Keratinocyte (primary cell): ENCODE data around the gene DCXR. TPM values are rescaled to one million over a fixed set of nuclear protein-coding genes. Genes with fewer than 3 reads are reported as not detected.

Experiments
- DNase-seq: peaks from one replicate; pipeline ENCODE4 v3.0.0-alpha.2; 2011; ENCODE audit warnings: low read depth, missing footprints, low spot score
- FAIRE-seq: peaks from 2 replicates; lab custom pipeline; 2011; peaks lifted over from hg19 to GRCh38; lab: Jason Lieb, UNC
- H2AFZ ChIP-seq: 2 replicates; pipeline ENCODE4 v1.6.0; 2012; ENCODE audit warnings: low read length, control low read depth, inconsistent platforms; ENCODE audit not compliant: control insufficient read depth
- H3K27ac ChIP-seq: 2 replicates; pipeline ENCODE4 v1.5.1; 2011; ENCODE audit warnings: low read length; ENCODE audit not compliant: control insufficient read depth, insufficient read depth
- H3K27me3 ChIP-seq: 3 replicates; pipeline ENCODE4 v1.6.0; 2011; ENCODE audit warnings: low read length; ENCODE audit not compliant: control insufficient read depth, insufficient read depth; ENCODE audit errors: extremely low read depth
- H3K36me3 ChIP-seq, 2 experiments: 2 replicates in 1 of 2; 3 replicates in 1 of 2; pipeline ENCODE4 v1.5.1; 2011; ENCODE audit warnings: low read length in 2 of 2, mild to moderate bottlenecking in 1 of 2; ENCODE audit not compliant: control insufficient read depth in 2 of 2, insufficient read depth in 2 of 2; ENCODE audit errors: extremely low read depth in 1 of 2
- H3K4me1 ChIP-seq: 3 replicates; pipeline ENCODE4 v1.5.1; 2011; ENCODE audit warnings: low read length; ENCODE audit not compliant: control insufficient read depth, insufficient read depth; ENCODE audit errors: extremely low read depth
- H3K4me2 ChIP-seq: 3 replicates; pipeline ENCODE4 v1.6.0; 2011; ENCODE audit warnings: low read depth, low read length; ENCODE audit not compliant: control insufficient read depth, insufficient read depth; ENCODE audit errors: extremely low read depth
- H3K4me3 ChIP-seq, 3 experiments: fragments of 200-600 bp in 1 of 3; sonication (generic) in 1 of 3; 2 replicates in 2 of 3; 3 replicates in 1 of 3; pipeline ENCODE4 v1.5.1; 2011 to 2016; ENCODE audit warnings: low read length in 3 of 3, mild to moderate bottlenecking in 3 of 3, control low read depth in 2 of 3, inconsistent platforms in 1 of 3, low read depth in 1 of 3, mixed read lengths in 1 of 3, mixed run types in 1 of 3, moderate library complexity in 1 of 3; ENCODE audit not compliant: control insufficient read depth in 2 of 3, insufficient read depth in 2 of 3; ENCODE audit errors: extremely low read depth in 1 of 3
- H3K79me2 ChIP-seq: 2 replicates; pipeline ENCODE4 v1.6.0; 2012; ENCODE audit warnings: low read length; ENCODE audit not compliant: control insufficient read depth, insufficient read depth
- H3K9ac ChIP-seq: 3 replicates; pipeline ENCODE4 v1.6.0; 2011; ENCODE audit warnings: low read length; ENCODE audit not compliant: control insufficient read depth, insufficient read depth; ENCODE audit errors: extremely low read depth
- H3K9me1 ChIP-seq: 3 replicates; pipeline ENCODE4 v1.6.0; 2011; ENCODE audit warnings: low read length; ENCODE audit not compliant: control insufficient read depth, insufficient read depth; ENCODE audit errors: extremely low read depth
- H3K9me3 ChIP-seq: 2 replicates; pipeline ENCODE4 v1.5.1; 2012; ENCODE audit warnings: low read depth, low read length; ENCODE audit not compliant: control insufficient read depth
- H4K20me1 ChIP-seq: 3 replicates; pipeline ENCODE4 v1.6.0; 2011; ENCODE audit warnings: low read length; ENCODE audit not compliant: control insufficient read depth, insufficient read depth; ENCODE audit errors: extremely low read depth
- CTCF ChIP-seq, 3 experiments: IDR thresholded peaks in 1 of 3; conservative IDR thresholded peaks in 1 of 3; optimal IDR thresholded peaks in 1 of 3; 2 replicates in 2 of 3; 3 replicates in 1 of 3; pipeline versions ENCODE3 to v1.5.1; 2011; ENCODE audit warnings: low read length in 3 of 3, mild to moderate bottlenecking in 3 of 3, moderate library complexity in 2 of 3, control low read depth in 1 of 3, inconsistent platforms in 1 of 3; ENCODE audit not compliant: insufficient read depth in 2 of 3; ENCODE audit errors: extremely low read depth in 1 of 3
- EZH2 ChIP-seq: IDR thresholded peaks from one replicate; pipeline ENCODE4 v1.6.1; 2012; ENCODE audit warnings: inconsistent platforms, mild to moderate bottlenecking, low read length, moderate library complexity
- dilution Hi-C: fragments of 300-500 bp; cut with MboI; formaldehyde crosslinking; loops from one replicate; pipeline ENCODE4 v1.7.0; 2020; ENCODE audit warnings: low sequenced_read_pairs; ENCODE audit not compliant: extremely low pct_ligation_motif_present
- polyA plus RNA-seq, 5 experiments: library from polyadenylated mRNA; depleted of rRNA in 3 of 5; stranded (reverse) in 3 of 5; stranded (forward) in 1 of 5; unstranded in 1 of 5; fragments of >200 nt; gene quantifications; 1 replicate in 1 of 5; 2 replicates in 3 of 5; 3 replicates in 1 of 5; pipeline versions ENCODE4 v1.2.1 to v1.2.3, GENCODE V29; 2011 to 2012; ENCODE audit warnings: missing spikeins in 2 of 5, low read depth in 1 of 5, low replicate concordance in 1 of 5

The DCXR gene
- polyA plus RNA-seq, 1 donor (not counting 4 experiments of a cell fraction or from before 2014, with no cell fraction given): 45.4 TPM

GRCh38 chr17:82053130-82053529 is 15.6 kb upstream of the DCXR start:
- Histone ChIP-seq H3K4me2 (peak overlapping the region; percentile 91), H3K27ac (no peak overlapping the region), H3K79me2 (peaks cover 25% of the 10 kb centered on the region), H2AFZ (no peak overlapping the region), H3K36me3 (peaks cover 28 to 32% of the 10 kb centered on the region in 2 experiments), H3K9me1 (no peaks in the 10 kb centered on the region), H3K4me3 (peak overlapping the region; percentile 84 to 95 (median 87)), H3K4me1 (peaks cover 11% of the 10 kb centered on the region), H3K9me3 (no peaks in the 10 kb centered on the region), H3K27me3 (no peaks in the 10 kb centered on the region), H4K20me1 (no peaks in the 10 kb centered on the region), H3K9ac (peak overlapping the region; percentile 80)
- FAIRE-seq: no peak
- TF ChIP-seq CTCF (optimal IDR thresholded peaks at IDR 0.05 in 1 of 3, IDR thresholded peaks at IDR 0.05 in 1 of 3, conservative IDR thresholded peaks at IDR 0.05 in 1 of 3; ENCODE audit: extremely low read depth in 1 of 3, insufficient read depth in 2 of 3, low read length in 3 of 3) (no peak), EZH2 (no peak)
- dilution Hi-C loops: no loop called here
- DNase-seq: no peak

DNA sequence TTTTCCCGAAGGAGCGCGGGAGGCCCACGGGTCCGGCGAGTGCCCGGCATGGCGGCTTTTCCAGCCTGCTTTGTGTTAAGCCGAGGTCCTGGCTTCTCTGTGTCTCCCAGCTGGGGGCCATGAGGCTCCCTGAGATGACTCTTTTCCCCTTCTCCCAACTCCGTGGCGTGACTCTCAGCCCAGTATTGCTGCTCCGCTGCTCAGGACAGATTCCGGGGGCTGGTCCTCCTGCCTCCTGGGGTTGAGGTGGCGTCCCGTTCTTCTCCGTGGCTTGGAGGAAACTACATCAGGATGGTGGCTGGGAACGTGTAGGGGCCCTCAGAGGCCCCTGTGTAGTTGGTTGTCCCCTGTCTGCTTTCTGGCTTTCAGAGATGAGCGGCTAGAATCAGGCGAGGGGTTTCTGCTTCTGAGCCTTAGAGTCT is 15.2 kb upstream of the DCXR start:
- peak overlapping the region; percentile 80 for H3K9ac ChIP-seq
- no peaks in the 10 kb centered on the region for H3K9me3 ChIP-seq
- no peaks in the 10 kb centered on the region for H4K20me1 ChIP-seq
- no peaks in the 10 kb centered on the region for H3K27me3 ChIP-seq
- H3K4me1 ChIP-seq: peaks cover 11% of the 10 kb centered on the region
- peak overlapping the region; percentile 84 to 95 (median 87) for H3K4me3 ChIP-seq
- TF ChIP-seq EZH2 (no peak), CTCF (optimal IDR thresholded peaks at IDR 0.05 in 1 of 3, IDR thresholded peaks at IDR 0.05 in 1 of 3, conservative IDR thresholded peaks at IDR 0.05 in 1 of 3; ENCODE audit: extremely low read depth in 1 of 3, insufficient read depth in 2 of 3, low read length in 3 of 3) (no peak)
- no peak overlapping the region for H2AFZ ChIP-seq
- H3K27ac ChIP-seq: peak overlapping the region; percentile 49
- DNase-seq (no peak), FAIRE-seq (no peak)
- H3K9me1 ChIP-seq: no peaks in the 10 kb centered on the region
- peaks cover 28 to 31% of the 10 kb centered on the region in 2 experiments for H3K36me3 ChIP-seq
- dilution Hi-C loops: no loop called here
- H3K79me2 ChIP-seq: peaks cover 25% of the 10 kb centered on the region
- peak overlapping the region; percentile 91 for H3K4me2 ChIP-seq
